IMR-90 (cell line): ENCODE results near the gene MGAT3. TPM values are rescaled to one million over a fixed set of nuclear protein-coding genes. Genes with fewer than 3 reads are reported as not detected.
A peak's percentile ranks its signal among the peaks of the same experiment; 100 is the strongest.

ENCODE experiments used
- ATAC-seq: fragments of 200-7000 bp; cut with Tn5 transposase; 2 replicates; pipeline ENCODE4 v1.9.1; 2020; ENCODE audit warnings: low read depth, mild to moderate bottlenecking, moderate library complexity
- BruUV-seq: library from RNA; stranded (reverse); fragments of 400-500 nt; replicated peaks from 2 replicates; lab custom pipeline; 2021; lab: Mats Ljungman, UMichigan
- CTCF ChIA-PET: fragments of 300-600 bp; formaldehyde crosslinking; extraction: SDS; loops from one replicate; lab custom pipeline; 2021; ENCODE audit warnings: antibody characterized with exemption; lab: Yijun Ruan, JAX
- POLR2A ChIA-PET: fragments of 300-600 bp; sonication (Branson Sonifier 250); formaldehyde crosslinking; loops from one replicate; lab custom pipeline; 2022; ENCODE audit warnings: antibody characterized with exemption; ENCODE audit not compliant: unreplicated experiment; lab: Charles Lee
- DNase-seq: peaks from one replicate; pipeline ENCODE4 v3.0.0; 2013
- H2AFZ ChIP-seq: replicated peaks from 2 replicates; pipeline ENCODE3; 2013; ENCODE audit warnings: low read length, mild to moderate bottlenecking; ENCODE audit not compliant: poor library complexity
- H2AK5ac ChIP-seq: 2 replicates; pipeline ENCODE4 v1.6.1; 2013; ENCODE audit warnings: low read depth, low read length, inconsistent platforms
- H2AK9ac ChIP-seq: replicated peaks from 2 replicates; pipeline ENCODE3; 2013; ENCODE audit warnings: mild to moderate bottlenecking, low read depth, low read length, moderate library complexity; ENCODE audit not compliant: poor library complexity
- H2BK120ac ChIP-seq: 2 replicates; pipeline ENCODE4 v1.6.1; 2013; ENCODE audit warnings: low read depth, low read length, inconsistent platforms
- H2BK15ac ChIP-seq: 3 replicates; pipeline ENCODE4 v1.6.1; 2013; ENCODE audit warnings: low read depth, low read length, inconsistent platforms
- H2BK20ac ChIP-seq: 2 replicates; pipeline ENCODE4 v1.6.1; 2013; ENCODE audit warnings: low read depth, mild to moderate bottlenecking, inconsistent platforms, low read length, moderate library complexity
- H2BK5ac ChIP-seq: 2 replicates; pipeline ENCODE4 v1.6.1; 2013; ENCODE audit warnings: mild to moderate bottlenecking, low read depth, low read length, inconsistent platforms; ENCODE audit not compliant: poor library complexity, severe bottlenecking
- H3K14ac ChIP-seq: replicated peaks from 2 replicates; pipeline ENCODE4 v1.6.1; 2013; ENCODE audit warnings: low read depth, low read length, inconsistent platforms
- H3K18ac ChIP-seq: 2 replicates; pipeline ENCODE4 v1.6.1; 2013; ENCODE audit warnings: low read depth, low read length, control low read depth
- H3K23ac ChIP-seq: 2 replicates; pipeline ENCODE4 v1.6.1; 2013; ENCODE audit warnings: low read depth, low read length, inconsistent platforms
- H3K27ac ChIP-seq: 2 replicates; pipeline ENCODE4 v1.5.1; 2013; ENCODE audit warnings: mild to moderate bottlenecking, control low read depth, low read length; ENCODE audit not compliant: insufficient read depth
- H3K27me3 ChIP-seq: 2 replicates; pipeline ENCODE4 v1.6.1; 2013; ENCODE audit warnings: low read length; ENCODE audit not compliant: control insufficient read depth, insufficient read depth
- H3K36me3 ChIP-seq: 2 replicates; pipeline ENCODE4 v1.6.1; 2013; ENCODE audit warnings: low read length, mixed read lengths; ENCODE audit not compliant: control insufficient read depth, insufficient read depth
- H3K4ac ChIP-seq: 2 replicates; pipeline ENCODE4 v1.6.1; 2013; ENCODE audit warnings: low read depth, low read length, inconsistent platforms
- H3K4me1 ChIP-seq: 2 replicates; pipeline ENCODE4 v1.6.1; 2013; ENCODE audit warnings: low read length, mixed read lengths; ENCODE audit not compliant: control insufficient read depth, insufficient read depth
- H3K4me2 ChIP-seq: 2 replicates; pipeline ENCODE4 v1.6.1; 2013; ENCODE audit warnings: low read depth, mild to moderate bottlenecking, control low read depth, low read length, moderate library complexity
- H3K4me3 ChIP-seq: 2 replicates; pipeline ENCODE4 v1.5.1; 2013; ENCODE audit warnings: low read depth, mild to moderate bottlenecking, control low read depth, low read length, moderate library complexity; ENCODE audit not compliant: insufficient read depth
- H3K56ac ChIP-seq: 2 replicates; pipeline ENCODE4 v1.6.1; 2013; ENCODE audit warnings: low read length, inconsistent platforms; ENCODE audit not compliant: insufficient read depth; ENCODE audit errors: extremely low read depth
- H3K79me1 ChIP-seq, 2 experiments: 2 replicates each; pipeline ENCODE4 v1.6.1; 2013; ENCODE audit warnings: low read length in 2 of 2, inconsistent platforms in 1 of 2, low read depth in 1 of 2
- H3K9ac ChIP-seq: 2 replicates; pipeline ENCODE4 v1.6.1; 2013; ENCODE audit warnings: low read depth, low read length, control low read depth
- H3K9me1 ChIP-seq: 2 replicates; pipeline ENCODE4 v1.6.1; 2013; ENCODE audit warnings: low read length, inconsistent platforms; ENCODE audit not compliant: insufficient read depth
- H3K9me3 ChIP-seq: 2 replicates; pipeline ENCODE4 v1.6.1; 2013; ENCODE audit warnings: low read length; ENCODE audit not compliant: control insufficient read depth, insufficient read depth
- H4K20me1 ChIP-seq: 2 replicates; pipeline ENCODE4 v1.6.1; 2013; ENCODE audit warnings: low read length, inconsistent platforms; ENCODE audit not compliant: insufficient read depth
- H4K5ac ChIP-seq: 2 replicates; pipeline ENCODE4 v1.6.1; 2013; ENCODE audit warnings: mild to moderate bottlenecking, low read depth, low read length, control low read depth
- H4K8ac ChIP-seq, 2 experiments: 2 replicates each; pipeline ENCODE4 v1.6.1; 2013; ENCODE audit warnings: low read depth in 2 of 2, low read length in 2 of 2, control low read depth in 1 of 2, inconsistent platforms in 1 of 2
- H4K91ac ChIP-seq: 2 replicates; pipeline ENCODE4 v1.6.1; 2013; ENCODE audit warnings: low read depth, low read length, inconsistent platforms; ENCODE audit not compliant: insufficient read depth
- CEBPB ChIP-seq: IDR thresholded peaks from 2 replicates; pipeline ENCODE4 v1.6.1; 2012; ENCODE audit warnings: low read depth, low read length, improper control_type of control experiment
- CHD1 ChIP-seq: IDR thresholded peaks from 2 replicates; pipeline ENCODE4 v1.6.1; 2012; ENCODE audit warnings: low read depth, low read length, improper control_type of control experiment
- MAFK ChIP-seq: IDR thresholded peaks from 2 replicates; pipeline ENCODE4 v1.6.1; 2012; ENCODE audit warnings: low read depth, low read length, improper control_type of control experiment
- MAZ ChIP-seq: IDR thresholded peaks from 2 replicates; pipeline ENCODE4 v1.6.1; 2012; ENCODE audit warnings: low read depth, mild to moderate bottlenecking, low read length, improper control_type of control experiment, moderate library complexity, borderline replicate concordance
- NFE2L2 ChIP-seq: fragments of 150-350 bp; IDR thresholded peaks from 2 replicates; pipeline ENCODE4 v1.6.1; 2016; ENCODE audit warnings: low read depth, mild to moderate bottlenecking, low read length
- POLR2A ChIP-seq: IDR thresholded peaks from 2 replicates; pipeline ENCODE4 v1.6.1; 2012; ENCODE audit warnings: mild to moderate bottlenecking, low read depth, low read length
- RAD21 ChIP-seq: IDR thresholded peaks from 2 replicates; pipeline ENCODE4 v1.6.1; 2012; ENCODE audit warnings: low read length, improper control_type of control experiment
- RFX5 ChIP-seq: IDR thresholded peaks from 2 replicates; pipeline ENCODE4 v1.8.0; 2012; ENCODE audit warnings: low read depth, mild to moderate bottlenecking, low read length, moderate library complexity
- WGBS, 2 experiments: methylation state at CpG; one replicate each; pipeline versions ENCODE4 v1.1.5 to v1.1.7; 2013; ENCODE audit warnings: missing lambda C conversion rate in 2 of 2; ENCODE audit not compliant: insufficient read length in 1 of 2; ENCODE audit errors: extremely low coverage in 2 of 2; 5-methylcytosine and 5-hydroxymethylcytosine counted together
- dilution Hi-C: fragments of 300-500 bp; cut with HindIII; formaldehyde crosslinking; loops from one replicate; pipeline ENCODE4 v1.14.3; 2018; ENCODE audit warnings: low sequenced_read_pairs; ENCODE audit not compliant: unreplicated experiment
- in situ Hi-C: fragments of 300-500 bp; cut with MboI; formaldehyde crosslinking; loops from 3 replicates; pipeline ENCODE4 v1.14.3; 2019; ENCODE audit warnings: low sequenced_read_pairs, inconsistent platforms, mixed read lengths
- intact Hi-C: fragments of 100-400 bp; cut with micrococcal nuclease; formaldehyde crosslinking; loops from 2 replicates; pipeline ENCODE4 v1.10.0; 2022
- polyA plus RNA-seq, 3 experiments: library from polyadenylated mRNA; depleted of rRNA; stranded (reverse); fragments of >200 nt; gene quantifications; 2 replicates each; pipeline ENCODE4 v1.2.3, GENCODE V29; 2012; ENCODE audit warnings: low replicate concordance in 1 of 3
- total RNA-seq: library from RNA; depleted of rRNA; stranded (reverse); fragments of >200 nt; gene quantifications from 2 replicates; pipeline ENCODE4 v1.2.3, GENCODE V29; 2012
- TF ChIP-seq, protein P1 (sequence below): conservative IDR thresholded peaks from 2 replicates; pipeline ENCODE4 v1.5.1; 2012; ENCODE audit warnings: mild to moderate bottlenecking, low read depth, low read length, improper control_type of control experiment
- TF ChIP-seq, protein P2 (sequence below): fragments of 150-350 bp; IDR thresholded peaks from 2 replicates; pipeline ENCODE4 v1.6.1; 2016; ENCODE audit warnings: low read depth, mild to moderate bottlenecking, low read length, moderate library complexity, borderline replicate concordance
- TF ChIP-seq, protein P3 (sequence below): fragments of 150-350 bp; IDR thresholded peaks from 2 replicates; pipeline ENCODE4 v1.6.1; 2017; ENCODE audit warnings: mild to moderate bottlenecking, antibody characterized with exemption, low read length, low read depth

The MGAT3 gene
- total and polyA plus RNA-seq, 2 of the 4 experiments (the other 2 are of a cell fraction), result 0.36 to 1.1 TPM

DNA sequence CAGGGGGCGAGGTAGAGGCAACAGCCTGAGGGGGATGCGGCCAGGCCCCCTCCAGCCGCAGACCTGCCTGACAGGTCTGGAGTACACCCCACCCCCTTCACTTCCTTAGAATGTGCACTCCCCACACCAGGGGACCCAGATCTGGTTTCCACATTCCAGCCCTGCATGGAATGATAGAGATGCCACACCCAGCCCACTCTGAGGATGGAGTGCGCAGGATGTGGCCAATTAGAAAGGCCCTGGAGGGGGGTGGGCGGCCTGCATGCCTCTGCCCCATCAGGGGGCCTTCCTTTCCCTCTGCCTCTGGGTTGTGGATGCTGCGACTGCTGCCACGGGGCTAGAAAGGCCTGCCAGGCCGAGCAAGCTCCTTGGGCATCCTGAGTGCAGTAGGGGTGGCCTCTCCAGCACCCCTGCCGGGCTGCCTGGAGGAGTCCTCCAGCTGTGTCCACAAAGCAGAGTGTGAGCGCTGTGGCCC lies 28.2 kb upstream of the MGAT3 start (continued):
- TF ChIP-seq, protein P1, sequence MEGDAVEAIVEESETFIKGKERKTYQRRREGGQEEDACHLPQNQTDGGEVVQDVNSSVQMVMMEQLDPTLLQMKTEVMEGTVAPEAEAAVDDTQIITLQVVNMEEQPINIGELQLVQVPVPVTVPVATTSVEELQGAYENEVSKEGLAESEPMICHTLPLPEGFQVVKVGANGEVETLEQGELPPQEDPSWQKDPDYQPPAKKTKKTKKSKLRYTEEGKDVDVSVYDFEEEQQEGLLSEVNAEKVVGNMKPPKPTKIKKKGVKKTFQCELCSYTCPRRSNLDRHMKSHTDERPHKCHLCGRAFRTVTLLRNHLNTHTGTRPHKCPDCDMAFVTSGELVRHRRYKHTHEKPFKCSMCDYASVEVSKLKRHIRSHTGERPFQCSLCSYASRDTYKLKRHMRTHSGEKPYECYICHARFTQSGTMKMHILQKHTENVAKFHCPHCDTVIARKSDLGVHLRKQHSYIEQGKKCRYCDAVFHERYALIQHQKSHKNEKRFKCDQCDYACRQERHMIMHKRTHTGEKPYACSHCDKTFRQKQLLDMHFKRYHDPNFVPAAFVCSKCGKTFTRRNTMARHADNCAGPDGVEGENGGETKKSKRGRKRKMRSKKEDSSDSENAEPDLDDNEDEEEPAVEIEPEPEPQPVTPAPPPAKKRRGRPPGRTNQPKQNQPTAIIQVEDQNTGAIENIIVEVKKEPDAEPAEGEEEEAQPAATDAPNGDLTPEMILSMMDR, result no peak
- TF ChIP-seq MAZ (no peak), CHD1 (no peak), POLR2A (no peak)

DNA sequence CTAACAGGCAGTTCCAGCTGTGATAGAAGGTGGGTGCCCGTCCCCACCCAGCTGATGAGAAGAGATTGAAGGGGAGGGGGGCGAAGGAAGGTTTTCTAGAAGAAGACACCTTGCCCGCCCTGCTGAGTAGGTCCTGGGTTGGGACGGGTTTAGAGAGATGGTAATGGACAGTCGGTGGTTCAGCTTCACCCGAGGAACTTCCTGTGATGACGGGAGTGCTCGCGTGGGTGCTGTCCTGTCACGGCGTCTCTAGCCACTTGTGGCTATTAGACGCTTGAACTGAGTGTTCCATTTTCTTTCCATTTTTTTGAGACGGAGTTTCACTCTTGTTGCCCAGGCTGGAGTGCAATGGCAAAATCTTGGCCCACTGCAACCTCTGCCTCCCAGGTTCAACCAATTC lies 27.6 kb upstream of the MGAT3 start:
- no peak overlapping the region for H3K14ac ChIP-seq
- no peaks in the 10 kb centered on the region for H3K27me3 ChIP-seq
- no peaks in the 10 kb centered on the region; the same call in none of the 2 replicates for H4K20me1 ChIP-seq
- H3K9ac ChIP-seq, result no peak overlapping the region
- H3K23ac ChIP-seq, result no peak overlapping the region
- no peak overlapping the region for H3K27ac ChIP-seq
- no peak overlapping the region for H4K8ac ChIP-seq
- H2BK15ac ChIP-seq, result no peak overlapping the region
- no peak overlapping the region for H3K18ac ChIP-seq
- BruUV-seq, result no TSS peak
- H3K79me1 ChIP-seq, result no peaks in the 10 kb centered on the region
- ChIA-PET CTCF (interaction anchor here (0.6 kb wide), 1 partner anchor 29 kb away, joined by 3 read pairs; no protein-coding TSS in a partner anchor), POLR2A (no interaction called here)
- no peak overlapping the region for H4K91ac ChIP-seq
- H2AK5ac ChIP-seq, result 0 out of 2 replicates have a peak overlapping the region, but pooled peaks have one; percentile 28
- H2AFZ ChIP-seq, result no peak overlapping the region
- WGBS, 2 experiments, result 87% methylated on average over 8 of the region's 13 CpGs; no CpG with 5 or more reads in 1 of the 2 experiments
- H3K36me3 ChIP-seq, result peaks cover 60% of the 10 kb centered on the region
- H2BK120ac ChIP-seq, result no peak overlapping the region
- no peak overlapping the region; the same call in 1 of the 2 replicates for H3K4ac ChIP-seq
- H2BK5ac ChIP-seq, result no peak overlapping the region
- no peak overlapping the region for H3K4me3 ChIP-seq
- H2AK9ac ChIP-seq, result peak overlapping the region; percentile 72
- no peak overlapping the region for H3K56ac ChIP-seq
- H3K9me3 ChIP-seq, result no peaks in the 10 kb centered on the region
- no peak for DNase-seq
- H3K4me2 ChIP-seq, result no peak overlapping the region
- no peak overlapping the region for H4K5ac ChIP-seq
- intact Hi-C loops (no loop called here), dilution Hi-C loops (no loop called here), in situ Hi-C loops (no loop called here)
- H3K9me1 ChIP-seq, result 0 out of 2 replicates have a peak, but pooled peaks cover 8% of the 10 kb centered on the region
- no peak for ATAC-seq
- peaks cover 4% of the 10 kb centered on the region; the same call in 1 of the 2 replicates for H3K4me1 ChIP-seq
- H2BK20ac ChIP-seq, result no peak overlapping the region
- TF ChIP-seq, protein P2, sequence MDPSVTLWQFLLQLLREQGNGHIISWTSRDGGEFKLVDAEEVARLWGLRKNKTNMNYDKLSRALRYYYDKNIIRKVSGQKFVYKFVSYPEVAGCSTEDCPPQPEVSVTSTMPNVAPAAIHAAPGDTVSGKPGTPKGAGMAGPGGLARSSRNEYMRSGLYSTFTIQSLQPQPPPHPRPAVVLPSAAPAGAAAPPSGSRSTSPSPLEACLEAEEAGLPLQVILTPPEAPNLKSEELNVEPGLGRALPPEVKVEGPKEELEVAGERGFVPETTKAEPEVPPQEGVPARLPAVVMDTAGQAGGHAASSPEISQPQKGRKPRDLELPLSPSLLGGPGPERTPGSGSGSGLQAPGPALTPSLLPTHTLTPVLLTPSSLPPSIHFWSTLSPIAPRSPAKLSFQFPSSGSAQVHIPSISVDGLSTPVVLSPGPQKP, result no peak
- TF ChIP-seq RAD21 (no peak), MAZ (no peak), NFE2L2 (no peak), CEBPB (no peak), MAFK (no peak), RFX5 (no peak)
- TF ChIP-seq, protein P3, sequence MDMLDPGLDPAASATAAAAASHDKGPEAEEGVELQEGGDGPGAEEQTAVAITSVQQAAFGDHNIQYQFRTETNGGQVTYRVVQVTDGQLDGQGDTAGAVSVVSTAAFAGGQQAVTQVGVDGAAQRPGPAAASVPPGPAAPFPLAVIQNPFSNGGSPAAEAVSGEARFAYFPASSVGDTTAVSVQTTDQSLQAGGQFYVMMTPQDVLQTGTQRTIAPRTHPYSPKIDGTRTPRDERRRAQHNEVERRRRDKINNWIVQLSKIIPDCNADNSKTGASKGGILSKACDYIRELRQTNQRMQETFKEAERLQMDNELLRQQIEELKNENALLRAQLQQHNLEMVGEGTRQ, result no peak
